ENCODE measurements around the gene SKIC2.
"Not testable (repeated sequence)": the region's sequence is repeated elsewhere in the genome, so short reads cannot be mapped to it uniquely, and the experiment has no call there.

Gene SKIC2

DNA sequence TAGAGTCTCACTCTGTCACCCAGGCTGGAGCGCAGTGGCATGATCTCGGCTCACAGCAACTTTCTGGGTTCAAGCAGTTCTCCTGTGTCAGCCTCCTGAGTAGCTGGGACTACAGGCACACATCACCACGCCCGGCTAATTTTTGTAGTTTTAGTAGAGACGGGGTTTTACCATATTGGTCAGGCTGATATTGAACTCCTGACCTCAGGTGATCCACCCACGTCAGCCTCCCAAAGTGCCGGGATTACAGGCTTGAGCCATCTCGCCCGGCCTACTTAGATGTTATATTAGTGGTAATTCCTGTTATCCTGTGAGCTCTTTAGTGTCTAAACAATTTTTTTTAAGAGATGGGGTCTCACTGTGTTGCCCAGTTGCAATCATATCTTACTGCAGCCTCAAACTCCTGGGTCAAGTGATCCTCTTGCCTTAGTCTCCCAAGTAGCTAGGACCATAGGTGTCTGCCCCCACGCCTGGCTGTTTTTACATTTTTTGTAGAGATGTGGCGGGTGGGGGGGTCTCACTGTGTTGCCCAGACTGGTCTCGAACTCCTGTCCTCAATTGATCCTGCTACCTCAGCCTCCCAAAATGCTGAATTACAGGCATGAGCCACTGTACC, 18.9 kb downstream of the SKIC2 start:
- Histone ChIP-seq H4K20me1 (ENCODE audit: control insufficient read depth, insufficient read depth, low read depth, low read length) (no peaks in the 10 kb centered on the region), H3K4me3 (ENCODE audit: low read length) (no peak overlapping the region), H3K9me2 (replicated peaks; ENCODE audit: control insufficient read depth, low read length) (no peaks in the 10 kb centered on the region), H3K4me2 (ENCODE audit: low read length) (no peak overlapping the region), H3K27me3 (ENCODE audit: control insufficient read depth, low read length) (no peaks in the 10 kb centered on the region), H3K79me2 (ENCODE audit: control insufficient read depth, low read length) (peaks cover 13% of the 10 kb centered on the region), H3K36me3 (ENCODE audit: control insufficient read depth, low read length) (no peaks in the 10 kb centered on the region), H3K27ac (ENCODE audit: low read depth, low read length) (no peak overlapping the region), H3K4me1 (ENCODE audit: control insufficient read depth, low read length) (peaks cover 16% of the 10 kb centered on the region), H3F3A (ENCODE audit: control insufficient read depth, insufficient read depth) (peaks cover 3% of the 10 kb centered on the region; the same call in 1 of the 2 replicates), H3K9me3 (ENCODE audit: control insufficient read depth, insufficient read depth, low read length) (no peaks in the 10 kb centered on the region)
- TF ChIP-seq EZH2phosphoT487 (IDR thresholded peaks at IDR 0.05; ENCODE audit: borderline replicate concordance, low read length) = no peak
- TF ChIP-seq, protein P1, sequence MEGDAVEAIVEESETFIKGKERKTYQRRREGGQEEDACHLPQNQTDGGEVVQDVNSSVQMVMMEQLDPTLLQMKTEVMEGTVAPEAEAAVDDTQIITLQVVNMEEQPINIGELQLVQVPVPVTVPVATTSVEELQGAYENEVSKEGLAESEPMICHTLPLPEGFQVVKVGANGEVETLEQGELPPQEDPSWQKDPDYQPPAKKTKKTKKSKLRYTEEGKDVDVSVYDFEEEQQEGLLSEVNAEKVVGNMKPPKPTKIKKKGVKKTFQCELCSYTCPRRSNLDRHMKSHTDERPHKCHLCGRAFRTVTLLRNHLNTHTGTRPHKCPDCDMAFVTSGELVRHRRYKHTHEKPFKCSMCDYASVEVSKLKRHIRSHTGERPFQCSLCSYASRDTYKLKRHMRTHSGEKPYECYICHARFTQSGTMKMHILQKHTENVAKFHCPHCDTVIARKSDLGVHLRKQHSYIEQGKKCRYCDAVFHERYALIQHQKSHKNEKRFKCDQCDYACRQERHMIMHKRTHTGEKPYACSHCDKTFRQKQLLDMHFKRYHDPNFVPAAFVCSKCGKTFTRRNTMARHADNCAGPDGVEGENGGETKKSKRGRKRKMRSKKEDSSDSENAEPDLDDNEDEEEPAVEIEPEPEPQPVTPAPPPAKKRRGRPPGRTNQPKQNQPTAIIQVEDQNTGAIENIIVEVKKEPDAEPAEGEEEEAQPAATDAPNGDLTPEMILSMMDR (IDR thresholded peaks at IDR 0.05; ENCODE audit: low read depth, low read length, poor library complexity, severe bottlenecking) = no peak

DNA sequence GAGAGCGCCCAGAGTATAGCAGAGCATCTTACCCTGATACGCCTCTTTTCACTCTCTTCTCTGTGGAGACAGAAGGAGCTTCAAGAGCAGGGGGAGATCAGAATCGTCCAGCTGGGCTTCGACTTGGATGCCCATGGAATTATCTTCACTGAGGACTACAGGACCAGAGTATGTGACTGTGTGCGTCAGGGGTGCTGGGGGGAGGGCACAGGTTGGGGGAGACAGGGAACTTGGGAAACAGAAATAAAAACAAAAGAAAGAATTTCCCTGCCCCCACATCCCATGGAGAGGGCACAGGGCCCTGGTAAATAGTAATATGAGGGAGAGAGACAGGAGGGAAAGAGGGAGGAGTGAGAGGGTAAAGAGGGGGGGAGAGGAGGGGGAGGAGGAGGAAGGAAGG, 19.9 kb downstream of the SKIC2 start:
- Histone ChIP-seq H3K36me3 (ENCODE audit: control insufficient read depth, low read length) (no peaks in the 10 kb centered on the region), H3K27me3 (ENCODE audit: control insufficient read depth, low read length) (no peaks in the 10 kb centered on the region), H3K9me3 (ENCODE audit: control insufficient read depth, insufficient read depth, low read length) (no peaks in the 10 kb centered on the region), H4K20me1 (ENCODE audit: control insufficient read depth, insufficient read depth, low read depth, low read length) (no peaks in the 10 kb centered on the region), H3K4me2 (ENCODE audit: low read length) (no peak overlapping the region), H3F3A (ENCODE audit: control insufficient read depth, insufficient read depth) (0 out of 2 replicates have a peak, but pooled peaks cover 3% of the 10 kb centered on the region), H3K9me2 (replicated peaks; ENCODE audit: control insufficient read depth, low read length) (no peaks in the 10 kb centered on the region), H3K79me2 (ENCODE audit: control insufficient read depth, low read length) (peaks cover 4% of the 10 kb centered on the region), H3K27ac (ENCODE audit: low read depth, low read length) (no peak overlapping the region), H3K4me3 (ENCODE audit: low read length) (no peak overlapping the region), H3K4me1 (ENCODE audit: control insufficient read depth, low read length) (peaks cover 7% of the 10 kb centered on the region)
- TF ChIP-seq, protein P1 (IDR thresholded peaks at IDR 0.05; ENCODE audit: low read depth, low read length, poor library complexity, severe bottlenecking) = no peak
- no peak for TF ChIP-seq EZH2phosphoT487 (IDR thresholded peaks at IDR 0.05; ENCODE audit: borderline replicate concordance, low read length)

DNA sequence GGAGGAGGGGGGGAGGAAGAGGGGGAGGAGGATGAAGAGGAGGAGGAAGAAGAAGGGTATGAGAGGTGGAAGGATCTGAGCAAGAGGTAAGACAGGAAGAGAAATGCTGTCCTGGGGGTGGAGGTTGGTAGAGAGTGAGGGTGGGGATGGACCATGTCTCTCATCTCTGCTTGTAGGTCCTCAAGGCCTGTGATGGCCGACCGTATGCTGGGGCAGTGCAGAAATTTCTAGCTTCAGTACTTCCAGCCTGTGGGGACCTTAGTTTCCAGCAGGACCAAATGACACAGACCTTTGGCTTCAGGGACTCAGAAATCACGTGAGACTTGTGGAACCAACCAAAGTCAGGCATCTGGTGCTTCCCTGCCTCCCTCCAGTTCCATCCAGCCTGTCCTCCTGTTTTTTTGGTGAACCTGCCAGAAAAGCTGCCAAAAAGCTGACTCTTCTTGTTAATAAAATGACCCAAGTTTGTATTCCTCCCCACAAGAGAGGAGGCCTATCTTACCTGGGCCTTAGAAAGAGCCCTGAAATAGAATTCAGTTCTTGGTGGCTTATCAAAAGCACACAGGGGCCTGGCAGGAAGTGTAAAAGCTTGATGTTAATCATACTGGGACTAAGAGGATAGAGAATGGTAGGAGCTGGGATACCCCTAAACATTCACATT, 20.4 kb downstream of the SKIC2 start:
- Histone ChIP-seq H3K4me3 (ENCODE audit: low read length) (no peak overlapping the region), H3K36me3 (ENCODE audit: control insufficient read depth, low read length) (no peaks in the 10 kb centered on the region), H3K9me2 (replicated peaks; ENCODE audit: control insufficient read depth, low read length) (no peaks in the 10 kb centered on the region), H3K4me1 (ENCODE audit: control insufficient read depth, low read length) (peaks cover 7% of the 10 kb centered on the region), H3K27ac (ENCODE audit: low read depth, low read length) (no peak overlapping the region), H4K20me1 (ENCODE audit: control insufficient read depth, insufficient read depth, low read depth, low read length) (no peaks in the 10 kb centered on the region), H3F3A (ENCODE audit: control insufficient read depth, insufficient read depth) (0 out of 2 replicates have a peak, but pooled peaks cover 3% of the 10 kb centered on the region), H3K27me3 (ENCODE audit: control insufficient read depth, low read length) (no peaks in the 10 kb centered on the region), H3K4me2 (ENCODE audit: low read length) (no peak overlapping the region), H3K9me3 (ENCODE audit: control insufficient read depth, insufficient read depth, low read length) (no peaks in the 10 kb centered on the region), H3K79me2 (ENCODE audit: control insufficient read depth, low read length) (no peaks in the 10 kb centered on the region)
- TF ChIP-seq EZH2phosphoT487 (IDR thresholded peaks at IDR 0.05; ENCODE audit: borderline replicate concordance, low read length) = no peak
- TF ChIP-seq, protein P1 (IDR thresholded peaks at IDR 0.05; ENCODE audit: low read depth, low read length, poor library complexity, severe bottlenecking) = no peak

DNA sequence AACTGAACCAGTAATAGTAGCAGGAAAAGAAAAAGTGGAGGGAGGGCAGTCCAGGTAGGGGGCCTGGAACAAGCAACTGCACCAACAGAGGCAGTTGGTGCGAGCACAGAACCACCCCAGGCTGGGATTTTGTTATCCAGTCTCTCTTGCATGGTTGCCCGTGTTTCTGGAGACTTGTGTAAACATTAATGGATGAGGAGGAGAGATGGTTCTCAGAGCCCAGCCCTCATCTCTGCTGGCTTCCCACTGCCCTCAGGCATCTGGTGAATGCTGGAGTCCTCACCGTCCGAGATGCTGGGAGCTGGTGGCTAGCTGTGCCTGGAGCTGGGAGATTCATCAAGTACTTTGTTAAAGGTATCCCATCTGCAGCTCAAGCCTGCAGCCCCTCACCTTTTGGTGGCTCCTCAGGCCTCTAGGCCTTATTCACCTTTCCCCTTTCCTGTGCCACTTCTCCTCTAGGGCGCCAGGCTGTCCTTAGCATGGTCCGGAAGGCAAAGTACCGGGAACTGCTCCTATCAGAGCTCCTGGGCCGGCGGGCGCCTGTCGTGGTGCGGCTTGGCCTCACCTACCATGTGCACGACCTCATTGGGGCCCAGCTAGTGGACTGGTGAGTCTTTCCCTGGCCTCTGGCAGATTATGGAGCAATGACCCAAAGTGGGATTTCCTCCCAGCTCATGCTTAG, 21.4 kb downstream of the SKIC2 start:
- not testable (repeated sequence) for H3K4me1 ChIP-seq (ENCODE audit: control insufficient read depth, low read length); H3K4me2 ChIP-seq (ENCODE audit: low read length)

DNA sequence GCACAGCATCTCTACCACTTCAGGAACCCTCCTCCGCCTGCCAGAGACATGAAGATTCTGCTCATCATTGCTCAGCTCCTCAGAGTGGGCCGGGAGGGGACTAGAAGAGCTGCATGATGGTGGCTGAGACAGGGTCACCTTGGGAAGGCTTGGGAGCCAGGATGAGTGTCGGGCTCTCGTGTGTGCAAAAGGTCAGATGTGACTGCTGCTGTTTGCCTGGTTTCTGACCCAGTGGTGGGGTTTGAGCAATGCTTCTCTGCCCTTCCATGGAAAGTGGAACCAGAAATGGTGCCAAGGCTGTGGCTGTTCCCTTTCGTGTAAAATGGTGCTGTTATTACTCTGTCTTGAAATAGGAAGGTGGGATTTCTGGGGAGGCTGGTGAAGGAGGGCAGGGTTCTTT, 22.0 kb downstream of the SKIC2 start:
- not testable (repeated sequence) for H3K9me2 ChIP-seq (replicated peaks; ENCODE audit: control insufficient read depth, low read length); H3K79me2 ChIP-seq (ENCODE audit: control insufficient read depth, low read length); H3K4me1 ChIP-seq (ENCODE audit: control insufficient read depth, low read length); H3K4me3 ChIP-seq (ENCODE audit: low read length); H3K36me3 ChIP-seq (ENCODE audit: control insufficient read depth, low read length); H4K20me1 ChIP-seq (ENCODE audit: control insufficient read depth, insufficient read depth, low read depth, low read length); H3K4me2 ChIP-seq (ENCODE audit: low read length); H3K9me3 ChIP-seq (ENCODE audit: control insufficient read depth, insufficient read depth, low read length); H3F3A ChIP-seq (ENCODE audit: control insufficient read depth, insufficient read depth); H3K27ac ChIP-seq (ENCODE audit: low read depth, low read length); H3K27me3 ChIP-seq (ENCODE audit: control insufficient read depth, low read length)

More for the DNA sequence above, 21.4 kb downstream of the SKIC2 start:
- H3K79me2 ChIP-seq (ENCODE audit: control insufficient read depth, low read length); H4K20me1 ChIP-seq (ENCODE audit: control insufficient read depth, insufficient read depth, low read depth, low read length); H3K9me2 ChIP-seq (replicated peaks; ENCODE audit: control insufficient read depth, low read length); H3K27me3 ChIP-seq (ENCODE audit: control insufficient read depth, low read length); H3F3A ChIP-seq (ENCODE audit: control insufficient read depth, insufficient read depth); H3K4me3 ChIP-seq (ENCODE audit: low read length); H3K27ac ChIP-seq (ENCODE audit: low read depth, low read length); H3K9me3 ChIP-seq (ENCODE audit: control insufficient read depth, insufficient read depth, low read length); H3K36me3 ChIP-seq (ENCODE audit: control insufficient read depth, low read length): not testable (repeated sequence)
